SK-N-SH treated with all-trans-retinoic acid at 6 μM for 48 hours (cell line): ENCODE measurements around the gene PLEKHG4.

ENCODE experiments used
- ARNTL ChIP-seq: fragments of 450-650 bp; formaldehyde crosslinking; IDR thresholded peaks from 2 replicates; pipeline ENCODE4 v1.5.0; 2020; ENCODE audit warnings: low read depth, mild to moderate bottlenecking, moderate library complexity, borderline replicate concordance
- ESRRG ChIP-seq: fragments of 250-450 bp; sonication (Bioruptor Pico); IDR thresholded peaks from 2 replicates; pipeline ENCODE4 v1.6.1; 2021; ENCODE audit warnings: mild to moderate bottlenecking
- GLIS3 ChIP-seq: fragments of 250-450 bp; sonication (Bioruptor Pico); IDR thresholded peaks from 2 replicates; pipeline ENCODE4 v1.5.0; 2020; ENCODE audit warnings: mild to moderate bottlenecking, moderate library complexity
- ZC3H10 ChIP-seq: fragments of 250-450 bp; sonication (Bioruptor Pico); IDR thresholded peaks from 2 replicates; pipeline ENCODE4 v1.5.1; 2021; ENCODE audit warnings: mild to moderate bottlenecking, moderate library complexity
- TF ChIP-seq, protein P1 (sequence below): fragments of 250-450 bp; sonication (Bioruptor Pico); IDR thresholded peaks from 2 replicates; pipeline ENCODE4 v1.8.0; 2020; ENCODE audit warnings: mild to moderate bottlenecking, moderate library complexity, borderline replicate concordance

DNA sequence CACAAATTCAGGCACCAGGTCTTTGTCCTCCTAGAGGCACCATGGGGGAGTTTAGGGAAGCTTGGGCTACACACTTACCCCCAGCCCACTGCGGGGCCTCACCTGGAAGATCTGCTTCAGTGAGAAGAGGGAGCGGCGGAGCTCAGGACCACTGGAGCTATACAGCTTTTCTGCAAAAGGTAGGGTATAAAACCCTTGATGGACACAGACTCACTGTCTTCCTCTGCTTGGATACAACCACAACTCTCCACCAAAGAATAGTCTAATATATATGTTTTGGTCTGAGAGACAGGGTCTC, 41.1 kb upstream of the PLEKHG4 start:
- TF ChIP-seq ARNTL (CRISPR knock-in tag) (no peak), ZC3H10 (CRISPR knock-in tag) (no peak), GLIS3 (CRISPR knock-in tag) (no peak), ESRRG (CRISPR knock-in tag) (no peak)
- TF ChIP-seq, protein P1, sequence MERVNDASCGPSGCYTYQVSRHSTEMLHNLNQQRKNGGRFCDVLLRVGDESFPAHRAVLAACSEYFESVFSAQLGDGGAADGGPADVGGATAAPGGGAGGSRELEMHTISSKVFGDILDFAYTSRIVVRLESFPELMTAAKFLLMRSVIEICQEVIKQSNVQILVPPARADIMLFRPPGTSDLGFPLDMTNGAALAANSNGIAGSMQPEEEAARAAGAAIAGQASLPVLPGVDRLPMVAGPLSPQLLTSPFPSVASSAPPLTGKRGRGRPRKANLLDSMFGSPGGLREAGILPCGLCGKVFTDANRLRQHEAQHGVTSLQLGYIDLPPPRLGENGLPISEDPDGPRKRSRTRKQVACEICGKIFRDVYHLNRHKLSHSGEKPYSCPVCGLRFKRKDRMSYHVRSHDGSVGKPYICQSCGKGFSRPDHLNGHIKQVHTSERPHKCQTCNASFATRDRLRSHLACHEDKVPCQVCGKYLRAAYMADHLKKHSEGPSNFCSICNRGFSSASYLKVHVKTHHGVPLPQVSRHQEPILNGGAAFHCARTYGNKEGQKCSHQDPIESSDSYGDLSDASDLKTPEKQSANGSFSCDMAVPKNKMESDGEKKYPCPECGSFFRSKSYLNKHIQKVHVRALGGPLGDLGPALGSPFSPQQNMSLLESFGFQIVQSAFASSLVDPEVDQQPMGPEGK = no peak
